Kidney capillary endothelial cell (primary cell): ENCODE data around the gene TRIM62.
"Not testable (repeated sequence)": the region's sequence is repeated elsewhere in the genome, so short reads cannot be mapped to it uniquely, and the experiment has no call there.

Experiments
- DNase-seq: peaks from one replicate; pipeline ENCODE4 v3.0.0-alpha.2; 2018; ENCODE audit warnings: low spot score

TRIM62 gene

GRCh38 chr1:33158366-33158765 lies 23.5 kb downstream of the TRIM62 start:
- DNase-seq = no peak

- no peak for DNase-seq
These were observed 24.7 kb downstream of the TRIM62 start for GRCh38 chr1:33157131-33157530.

- DNase-seq = no peak
These were observed 25.8 kb downstream of the TRIM62 start for GRCh38 chr1:33155877-33156538.

- DNase-seq = no peak
These were observed 28.2 kb downstream of the TRIM62 start for GRCh38 chr1:33153650-33154049.

- no peak for DNase-seq
These were observed 29.0 kb downstream of the TRIM62 start for GRCh38 chr1:33152685-33153432.

GRCh38 chr1:33151116-33151515 lies 30.7 kb downstream of the TRIM62 start:
- DNase-seq = no peak

GRCh38 chr1:33150522-33150921 lies 31.3 kb downstream of the TRIM62 start:
- DNase-seq = no peak

- DNase-seq = no peak
These were observed 32.2 kb downstream of the TRIM62 start for GRCh38 chr1:33149453-33150190.

GRCh38 chr1:33148615-33149014 lies 33.2 kb downstream of the TRIM62 start:
- DNase-seq = no peak

GRCh38 chr1:33147997-33148314 lies 33.9 kb downstream of the TRIM62 start:
- no peak for DNase-seq

GRCh38 chr1:33147275-33147996 lies 34.4 kb downstream of the TRIM62 start:
- no peak for DNase-seq

GRCh38 chr1:33146003-33146402 lies 35.8 kb downstream of the TRIM62 start:
- DNase-seq = no peak

- DNase-seq = no peak
These were observed 38.1 kb downstream of the TRIM62 start for GRCh38 chr1:33143698-33144097.

- no peak for DNase-seq
These were observed 38.7 kb downstream of the TRIM62 start for GRCh38 chr1:33143176-33143575.

- DNase-seq = no peak
These were observed 39.3 kb downstream of the TRIM62 start for GRCh38 chr1:33142483-33143064.

GRCh38 chr1:33141781-33142180 lies 40.1 kb downstream of the TRIM62 start:
- no peak for DNase-seq

GRCh38 chr1:33141216-33141615 lies 40.6 kb downstream of the TRIM62 start:
- DNase-seq = no peak

- no peak for DNase-seq
These were observed 41.4 kb downstream of the TRIM62 start for GRCh38 chr1:33140153-33141149.

- peak; percentile 25 for DNase-seq
These were observed 44.0 kb downstream of the TRIM62 start for GRCh38 chr1:33137800-33138199.

- DNase-seq = not testable (repeated sequence)
These were observed 45.8 kb downstream of the TRIM62 start for GRCh38 chr1:33136041-33136440.
